ENCODE results near the gene POLR3A. TPM values are rescaled to one million over a fixed set of nuclear protein-coding genes. Genes with fewer than 3 reads are reported as not detected.
A peak's percentile ranks its signal among the peaks of the same experiment; 100 is the strongest.

The POLR3A gene
- total and polyA plus RNA-seq, 2 experiments from 2014 or later: 16.8 to 19.5 TPM

DNA sequence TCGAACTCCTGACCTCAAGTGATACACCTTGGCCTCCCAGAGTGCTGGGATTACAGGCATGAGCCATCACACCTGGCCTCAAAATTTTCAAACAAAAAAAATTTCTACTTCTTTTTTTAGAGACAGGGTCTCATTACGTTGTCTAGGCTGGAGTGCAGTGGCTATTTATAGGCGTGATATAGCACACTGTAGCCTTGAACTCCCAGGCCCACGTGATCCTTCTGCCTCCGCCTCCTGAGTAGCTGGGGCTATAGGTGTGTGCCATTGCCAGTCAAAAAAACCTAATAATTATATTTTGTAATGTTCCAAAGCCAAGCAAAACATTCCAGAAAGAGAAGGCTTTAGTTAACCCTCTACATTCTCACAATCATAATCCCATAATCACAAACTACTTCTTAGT lies 13.8 kb downstream of the POLR3A start:
- TF ChIP-seq, protein P1, sequence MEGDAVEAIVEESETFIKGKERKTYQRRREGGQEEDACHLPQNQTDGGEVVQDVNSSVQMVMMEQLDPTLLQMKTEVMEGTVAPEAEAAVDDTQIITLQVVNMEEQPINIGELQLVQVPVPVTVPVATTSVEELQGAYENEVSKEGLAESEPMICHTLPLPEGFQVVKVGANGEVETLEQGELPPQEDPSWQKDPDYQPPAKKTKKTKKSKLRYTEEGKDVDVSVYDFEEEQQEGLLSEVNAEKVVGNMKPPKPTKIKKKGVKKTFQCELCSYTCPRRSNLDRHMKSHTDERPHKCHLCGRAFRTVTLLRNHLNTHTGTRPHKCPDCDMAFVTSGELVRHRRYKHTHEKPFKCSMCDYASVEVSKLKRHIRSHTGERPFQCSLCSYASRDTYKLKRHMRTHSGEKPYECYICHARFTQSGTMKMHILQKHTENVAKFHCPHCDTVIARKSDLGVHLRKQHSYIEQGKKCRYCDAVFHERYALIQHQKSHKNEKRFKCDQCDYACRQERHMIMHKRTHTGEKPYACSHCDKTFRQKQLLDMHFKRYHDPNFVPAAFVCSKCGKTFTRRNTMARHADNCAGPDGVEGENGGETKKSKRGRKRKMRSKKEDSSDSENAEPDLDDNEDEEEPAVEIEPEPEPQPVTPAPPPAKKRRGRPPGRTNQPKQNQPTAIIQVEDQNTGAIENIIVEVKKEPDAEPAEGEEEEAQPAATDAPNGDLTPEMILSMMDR (IDR thresholded peaks at IDR 0.05; ENCODE audit: low read depth, low read length): no peak
- no peak overlapping the region for H3K27ac ChIP-seq
- no peak overlapping the region for H3K4me3 ChIP-seq
- H3K27me3 ChIP-seq: no peaks in the 10 kb centered on the region
- DNase-seq (ENCODE audit: low read depth in 1 of 2, low spot score in 1 of 2): peak in 1 of 2 donors; percentile 32
- peaks cover 67% of the 10 kb centered on the region for H3K36me3 ChIP-seq
- no peaks in the 10 kb centered on the region for H3K4me1 ChIP-seq (ENCODE audit: low read depth)
- no peaks in the 10 kb centered on the region for H3K9me3 ChIP-seq (ENCODE audit: low read depth)

DNA sequence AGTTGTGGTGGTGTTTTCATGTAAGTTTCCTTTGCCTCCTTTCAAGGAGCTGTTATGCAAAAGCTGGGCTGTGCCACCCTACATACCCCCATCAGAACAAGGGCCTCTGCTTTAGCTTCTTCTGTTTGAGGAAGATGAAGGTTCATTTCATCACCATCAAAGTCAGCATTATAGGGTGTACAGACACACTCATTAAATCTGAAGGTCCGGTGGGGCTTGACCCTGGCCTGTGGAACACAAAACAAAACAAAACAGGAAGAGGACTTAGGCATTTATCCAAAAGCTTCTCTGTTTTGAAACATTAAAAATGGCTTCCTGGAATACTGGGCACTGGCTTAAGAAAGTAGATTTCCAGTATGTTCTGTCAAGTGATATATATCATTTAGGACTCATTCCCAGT lies 15.8 kb downstream of the POLR3A start:
- H3K4me3 ChIP-seq: no peak overlapping the region
- no peak for DNase-seq (ENCODE audit: low read depth in 1 of 2, low spot score in 1 of 2)
- TF ChIP-seq, protein P1 (IDR thresholded peaks at IDR 0.05; ENCODE audit: low read depth, low read length): no peak
- no peaks in the 10 kb centered on the region for H3K4me1 ChIP-seq (ENCODE audit: low read depth)
- no peak overlapping the region for H3K27ac ChIP-seq
- no peaks in the 10 kb centered on the region for H3K27me3 ChIP-seq
- peaks cover 64% of the 10 kb centered on the region for H3K36me3 ChIP-seq
- no peaks in the 10 kb centered on the region for H3K9me3 ChIP-seq (ENCODE audit: low read depth)

DNA sequence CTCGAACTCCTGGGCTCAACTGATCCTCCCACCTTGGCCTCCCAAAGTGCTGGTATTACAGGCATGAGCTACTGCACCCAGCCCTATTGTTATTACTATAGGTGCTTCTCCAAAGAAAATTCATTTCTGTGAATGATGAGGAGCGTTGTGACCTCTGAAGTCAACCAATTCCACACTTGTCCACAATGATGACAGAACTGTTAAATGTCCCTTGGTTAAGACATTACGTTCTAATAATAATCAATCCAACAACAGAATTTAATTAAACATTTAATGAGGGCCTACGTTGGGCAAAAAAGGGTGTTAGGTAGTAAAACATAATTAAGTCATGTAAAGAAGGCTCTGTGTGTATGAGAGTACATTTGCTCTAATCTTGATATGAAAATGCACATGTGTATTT lies 18.2 kb downstream of the POLR3A start:
- Histone ChIP-seq H3K9me3 (ENCODE audit: low read depth) (no peaks in the 10 kb centered on the region), H3K27me3 (no peaks in the 10 kb centered on the region), H3K36me3 (peaks cover 65% of the 10 kb centered on the region), H3K4me3 (no peak overlapping the region), H3K27ac (no peak overlapping the region), H3K4me1 (ENCODE audit: low read depth) (no peaks in the 10 kb centered on the region)
- DNase-seq (ENCODE audit: low read depth in 1 of 2, low spot score in 1 of 2): no peak
- TF ChIP-seq, protein P1 (IDR thresholded peaks at IDR 0.05; ENCODE audit: low read depth, low read length): no peak

DNA sequence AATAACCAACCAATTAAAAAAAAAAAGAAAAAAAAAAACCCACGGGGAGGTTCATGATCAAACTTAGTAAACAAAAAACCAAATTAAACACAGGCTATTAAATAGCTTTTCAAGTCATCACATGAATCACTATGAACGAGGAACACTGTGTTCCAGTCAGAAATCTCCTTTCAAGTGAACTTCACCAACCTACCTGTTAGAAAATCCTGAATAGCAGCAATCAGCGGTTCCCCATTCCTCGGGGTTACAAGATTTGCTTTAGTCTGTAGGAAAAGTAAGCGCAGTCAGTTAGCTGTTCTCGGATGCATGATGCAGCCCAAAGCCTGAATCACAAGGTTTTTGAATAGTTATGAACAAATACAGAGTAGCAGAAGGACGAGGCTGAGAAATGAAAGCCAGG lies 19.0 kb downstream of the POLR3A start:
- no peak for DNase-seq (ENCODE audit: low read depth in 1 of 2, low spot score in 1 of 2)
- Histone ChIP-seq H3K27me3 (no peaks in the 10 kb centered on the region), H3K27ac (no peak overlapping the region), H3K9me3 (ENCODE audit: low read depth) (no peaks in the 10 kb centered on the region), H3K4me3 (no peak overlapping the region), H3K36me3 (peaks cover 66% of the 10 kb centered on the region), H3K4me1 (ENCODE audit: low read depth) (no peaks in the 10 kb centered on the region)
- TF ChIP-seq, protein P1 (IDR thresholded peaks at IDR 0.05; ENCODE audit: low read depth, low read length): no peak

DNA sequence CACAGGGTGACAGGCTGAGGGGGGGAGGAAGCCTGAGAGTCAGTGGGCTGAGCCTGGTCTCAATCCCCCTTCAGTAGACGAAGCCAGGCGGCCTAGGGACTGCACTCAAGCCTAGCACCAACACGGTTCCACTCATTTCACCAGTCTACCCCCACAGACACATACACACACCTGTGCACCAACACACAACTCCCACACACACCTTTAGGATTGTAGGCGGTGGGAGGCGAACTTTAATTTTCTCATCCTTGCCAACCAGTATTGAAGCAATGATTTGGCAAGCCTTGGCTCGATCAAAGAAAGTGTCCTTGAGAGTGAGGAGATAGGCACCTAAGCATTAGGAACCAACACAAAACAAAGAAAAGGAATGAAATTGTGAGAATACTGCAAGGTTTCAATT lies 19.7 kb downstream of the POLR3A start:
- no peak overlapping the region for H3K4me3 ChIP-seq
- H3K36me3 ChIP-seq: peaks cover 73% of the 10 kb centered on the region
- DNase-seq (ENCODE audit: low read depth in 1 of 2, low spot score in 1 of 2): no peak
- no peaks in the 10 kb centered on the region for H3K27me3 ChIP-seq
- H3K9me3 ChIP-seq (ENCODE audit: low read depth): no peaks in the 10 kb centered on the region
- TF ChIP-seq, protein P1 (IDR thresholded peaks at IDR 0.05; ENCODE audit: low read depth, low read length): no peak
- no peaks in the 10 kb centered on the region for H3K4me1 ChIP-seq (ENCODE audit: low read depth)
- no peak overlapping the region for H3K27ac ChIP-seq

DNA sequence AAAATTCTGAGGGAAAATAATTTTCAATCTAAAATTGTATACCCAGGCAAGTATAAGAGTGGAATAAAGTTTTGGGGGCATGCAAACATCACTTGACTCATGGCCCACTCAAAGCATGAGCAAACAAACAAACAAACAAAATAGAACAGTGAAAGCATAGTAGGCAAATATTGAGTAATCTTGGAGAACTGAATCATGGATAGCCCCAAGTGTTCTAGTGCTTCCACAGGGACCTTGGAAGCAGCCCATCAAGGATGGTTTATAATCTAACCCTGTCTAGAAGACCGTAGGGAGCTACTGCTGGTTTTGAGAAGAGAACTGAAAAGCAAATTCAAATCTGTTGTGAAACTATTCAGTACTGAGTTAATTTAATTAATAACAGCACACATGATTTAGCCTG lies 22.1 kb downstream of the POLR3A start:
- DNase-seq (ENCODE audit: low read depth in 1 of 2, low spot score in 1 of 2): no peak

More for the DNA sequence above, 22.1 kb downstream of the POLR3A start:
- H3K4me1 ChIP-seq (ENCODE audit: low read depth): no peaks in the 10 kb centered on the region
- no peak overlapping the region for H3K4me3 ChIP-seq
- no peaks in the 10 kb centered on the region for H3K9me3 ChIP-seq (ENCODE audit: low read depth)
- H3K27me3 ChIP-seq: no peaks in the 10 kb centered on the region
- H3K27ac ChIP-seq: no peak overlapping the region
- TF ChIP-seq, protein P1 (IDR thresholded peaks at IDR 0.05; ENCODE audit: low read depth, low read length): no peak
- peaks cover 76% of the 10 kb centered on the region for H3K36me3 ChIP-seq

Measured in cardiac muscle cell (in vitro differentiated cells and primary cell).